ENCODE data around the gene SHISA2. TPM values are rescaled to one million over a fixed set of nuclear protein-coding genes. Genes with fewer than 3 reads are reported as not detected.

The SHISA2 gene
- total RNA-seq, 2 experiments from 2014 or later: 0.38 to 0.43 TPM

DNA sequence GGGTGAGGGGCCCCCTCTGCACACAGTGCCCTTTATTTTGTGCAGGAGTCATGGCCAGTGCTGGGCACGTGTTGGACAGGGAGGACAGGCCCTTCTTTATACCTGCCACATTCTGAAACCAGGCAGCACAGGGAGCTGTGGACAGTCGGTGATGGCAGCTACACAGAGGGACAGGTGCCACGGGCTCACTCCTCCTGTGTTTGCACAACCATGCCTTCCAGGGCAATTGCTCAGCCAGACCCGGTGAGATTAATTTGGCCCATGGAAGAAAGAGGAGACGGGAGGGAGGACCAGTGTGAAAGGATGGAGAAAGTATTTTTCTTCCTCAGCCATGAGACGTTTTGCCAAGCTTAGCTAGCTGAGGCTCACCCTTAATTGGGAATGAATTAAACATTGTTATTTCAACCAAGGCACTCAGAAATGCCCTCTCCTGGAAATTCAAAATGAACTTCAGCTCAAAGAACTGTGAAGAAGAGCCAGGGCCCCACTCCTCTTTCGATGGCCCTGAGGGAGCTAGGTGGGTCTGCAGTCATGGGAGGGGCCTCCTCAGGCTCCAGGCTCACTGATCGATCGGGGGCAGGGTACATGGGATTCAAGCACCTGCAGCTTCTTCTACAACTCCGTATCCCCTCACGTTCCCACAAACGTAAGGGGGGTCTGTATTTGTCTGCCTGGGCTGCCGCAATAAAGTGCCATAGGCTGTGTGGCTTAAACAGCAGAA, 41.2 kb downstream of the SHISA2 start:
- no peaks in the 10 kb centered on the region for H3K27me3 Mint-ChIP-seq
- H3K36me3 Mint-ChIP-seq (ENCODE audit: low read depth): no peaks in the 10 kb centered on the region
- CTCF ChIA-PET: no interaction called here
- H3K27ac Mint-ChIP-seq: no peak overlapping the region
- peaks cover 10% of the 10 kb centered on the region for H3K4me1 Mint-ChIP-seq
- no peak overlapping the region for H3K4me3 Mint-ChIP-seq
- H3K9me3 Mint-ChIP-seq: no peaks in the 10 kb centered on the region
- no peak for DNase-seq
- POLR2A ChIA-PET: no interaction called here

DNA sequence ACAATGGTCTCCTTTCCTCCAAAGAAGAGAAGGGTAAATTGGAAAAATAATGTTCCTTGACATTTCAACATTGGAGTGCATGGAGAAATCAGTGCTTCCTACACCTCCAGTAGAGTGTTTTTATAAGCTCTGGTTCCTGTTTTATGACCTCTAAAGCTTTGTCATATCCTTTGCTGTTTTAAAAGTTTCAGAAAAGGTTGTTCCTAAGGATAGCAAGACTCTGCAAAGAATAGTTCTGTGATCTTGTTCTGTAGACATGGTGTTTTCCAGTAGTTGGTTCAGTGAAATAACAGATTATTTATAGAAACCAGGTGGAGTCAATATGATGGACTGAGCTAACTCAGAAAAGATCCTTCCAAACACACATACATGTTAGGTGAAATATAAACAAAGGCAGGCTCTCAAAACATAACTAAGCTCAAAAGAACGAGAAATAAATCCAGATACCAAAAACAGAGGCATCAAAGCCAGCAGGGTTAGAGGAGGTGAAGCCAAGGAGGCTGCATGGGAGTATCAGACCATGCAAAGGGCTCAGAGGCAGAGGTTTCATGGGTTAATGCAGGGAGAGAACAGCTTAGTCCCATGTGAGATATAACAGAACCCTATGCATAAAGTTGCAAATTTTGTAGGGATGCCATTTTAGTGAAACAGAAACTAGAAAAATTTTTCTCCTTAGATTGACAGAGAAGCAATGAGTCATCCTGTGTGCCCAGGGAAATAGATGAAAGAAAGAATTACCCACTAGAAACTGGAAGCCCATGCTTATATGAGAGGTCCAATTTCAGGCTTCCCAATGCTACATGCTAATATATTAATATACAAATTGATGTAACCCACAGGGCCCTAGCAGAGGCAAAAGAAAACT, 44.3 kb downstream of the SHISA2 start:
- POLR2A ChIA-PET: no interaction called here
- H3K4me3 Mint-ChIP-seq: no peak overlapping the region

More for the DNA sequence above, 44.3 kb downstream of the SHISA2 start:
- H3K27me3 Mint-ChIP-seq: peaks cover 3% of the 10 kb centered on the region
- peaks cover 10% of the 10 kb centered on the region for H3K4me1 Mint-ChIP-seq
- no peak overlapping the region for H3K27ac Mint-ChIP-seq
- no peaks in the 10 kb centered on the region for H3K9me3 Mint-ChIP-seq
- no peak for DNase-seq
- CTCF ChIA-PET: interaction anchor here (0.6 kb wide), 1 partner anchor 86 kb away, joined by 3 read pairs; no protein-coding TSS in a partner anchor
- H3K36me3 Mint-ChIP-seq (ENCODE audit: low read depth): no peaks in the 10 kb centered on the region

Other genes with a start within 250 kb of the SHISA2 start
- 10 to 100 TPM; 40.7 to 44.6 TPM for gene RNF6, start 170.3 kb upstream of the SHISA2 start, total RNA-seq
- gene CDK8, start 202.1 kb upstream of the SHISA2 start, total RNA-seq: 10 to 100 TPM; 13.7 to 13.9 TPM